OCI-LY1 (cell line): Measurements from ENCODE around the gene SLC38A2.

Experiments used
- H2AFZ ChIP-seq: fragments of 200-600 bp; sonication (generic), shearing (Covaris generic); 2 replicates; pipeline ENCODE4 v1.6.0; 2014; ENCODE audit warnings: antibody characterized with exemption, mild to moderate bottlenecking, low read length
- H3F3A ChIP-seq: fragments of 200-600 bp; sonication (generic), shearing (Covaris generic); 2 replicates; pipeline ENCODE4 v1.6.0; 2014; ENCODE audit warnings: mild to moderate bottlenecking, antibody characterized with exemption, low read length, moderate library complexity; ENCODE audit not compliant: insufficient read depth
- H3K27ac ChIP-seq: fragments of 200-600 bp; sonication (generic); 2 replicates; pipeline ENCODE4 v1.5.1; 2014; ENCODE audit warnings: low read length, mixed run types, mild to moderate bottlenecking, low read depth; ENCODE audit not compliant: poor library complexity, severe bottlenecking
- H3K27me3 ChIP-seq: fragments of 200-600 bp; sonication (generic); 2 replicates; pipeline ENCODE4 v1.6.0; 2014; ENCODE audit warnings: antibody characterized with exemption, mild to moderate bottlenecking, low read length, moderate library complexity; ENCODE audit not compliant: insufficient read depth
- H3K36me3 ChIP-seq: fragments of 200-600 bp; sonication (generic); 2 replicates; pipeline ENCODE4 v1.6.1; 2014; ENCODE audit warnings: mild to moderate bottlenecking, antibody characterized with exemption, low read length, moderate library complexity, mixed read lengths; ENCODE audit not compliant: insufficient read depth
- H3K4me1 ChIP-seq: fragments of 200-600 bp; sonication (generic); 2 replicates; pipeline ENCODE4 v1.5.1; 2014; ENCODE audit warnings: mild to moderate bottlenecking, low read length, moderate library complexity; ENCODE audit not compliant: insufficient read depth, severe bottlenecking
- H3K4me2 ChIP-seq: fragments of 200-600 bp; sonication (generic), shearing (Covaris generic); 2 replicates; pipeline ENCODE4 v1.6.1; 2014; ENCODE audit warnings: low read length
- H3K4me3 ChIP-seq: fragments of 200-600 bp; sonication (generic); 2 replicates; pipeline ENCODE4 v1.5.1; 2014; ENCODE audit warnings: low read length, low read depth, mild to moderate bottlenecking, mixed read lengths; ENCODE audit not compliant: poor library complexity, severe bottlenecking
- H3K79me2 ChIP-seq: fragments of 200-600 bp; shearing (Covaris generic); 2 replicates; pipeline ENCODE4 v1.6.1; 2016; ENCODE audit warnings: mixed run types, low read length, mixed read lengths; ENCODE audit not compliant: insufficient read depth
- H3K9ac ChIP-seq: fragments of 200-600 bp; sonication (generic), shearing (Covaris generic); 2 replicates; pipeline ENCODE4 v1.6.1; 2014; ENCODE audit warnings: mild to moderate bottlenecking, low read length, mixed read lengths
- H3K9me2 ChIP-seq: fragments of 200-600 bp; sonication (generic), shearing (Covaris generic); 2 replicates; pipeline ENCODE4 v1.6.1; 2014; ENCODE audit warnings: low read depth, mild to moderate bottlenecking, low read length, mixed read lengths
- H3K9me3 ChIP-seq: fragments of 200-600 bp; shearing (Covaris generic); 2 replicates; pipeline ENCODE4 v1.6.1; 2014; ENCODE audit warnings: low read length, mixed read lengths
- H4K20me1 ChIP-seq: fragments of 200-600 bp; sonication (generic), shearing (Covaris generic); 2 replicates; pipeline ENCODE4 v1.6.0; 2016; ENCODE audit warnings: mild to moderate bottlenecking, low read length; ENCODE audit not compliant: insufficient read depth
- EZH2 ChIP-seq: fragments of 200-600 bp; sonication (generic), shearing (Covaris generic); IDR thresholded peaks from 2 replicates; pipeline ENCODE4 v1.8.0; 2017; ENCODE audit warnings: borderline replicate concordance, mixed run types, mild to moderate bottlenecking, antibody characterized with exemption, low read length, moderate library complexity, mixed read lengths
- TF ChIP-seq, protein P1 (sequence below): fragments of 200-600 bp; sonication (generic), shearing (Covaris generic); IDR thresholded peaks from 2 replicates; pipeline ENCODE4 v1.5.1; 2017; ENCODE audit warnings: mild to moderate bottlenecking, antibody characterized with exemption, low read length, moderate library complexity, mixed read lengths

The SLC38A2 gene

DNA sequence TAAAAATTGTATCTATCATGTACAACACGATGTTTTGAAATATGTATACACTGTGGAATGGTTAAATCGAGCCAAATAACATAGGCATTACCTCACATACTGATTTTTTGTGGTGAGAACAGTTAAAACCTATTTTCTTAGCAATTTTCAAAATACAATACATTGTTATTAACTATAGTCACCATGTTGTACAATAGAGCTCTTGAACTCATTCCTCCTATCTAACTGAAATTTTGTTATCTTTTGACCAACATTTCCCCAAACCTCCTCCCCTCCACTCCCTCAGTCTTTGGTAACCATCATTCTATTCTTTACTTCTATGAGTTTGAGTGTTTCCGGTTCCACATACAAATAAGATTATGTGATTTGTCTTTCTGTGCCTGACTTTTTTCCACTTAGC lies 6.8 kb upstream of the SLC38A2 start:
- no peaks in the 10 kb centered on the region for H3K9me2 ChIP-seq
- no peak overlapping the region for H3K4me2 ChIP-seq
- no peaks in the 10 kb centered on the region for H3K9me3 ChIP-seq
- H3K4me1 ChIP-seq: peaks cover 12% of the 10 kb centered on the region
- no peak for TF ChIP-seq EZH2
- TF ChIP-seq, protein P1, sequence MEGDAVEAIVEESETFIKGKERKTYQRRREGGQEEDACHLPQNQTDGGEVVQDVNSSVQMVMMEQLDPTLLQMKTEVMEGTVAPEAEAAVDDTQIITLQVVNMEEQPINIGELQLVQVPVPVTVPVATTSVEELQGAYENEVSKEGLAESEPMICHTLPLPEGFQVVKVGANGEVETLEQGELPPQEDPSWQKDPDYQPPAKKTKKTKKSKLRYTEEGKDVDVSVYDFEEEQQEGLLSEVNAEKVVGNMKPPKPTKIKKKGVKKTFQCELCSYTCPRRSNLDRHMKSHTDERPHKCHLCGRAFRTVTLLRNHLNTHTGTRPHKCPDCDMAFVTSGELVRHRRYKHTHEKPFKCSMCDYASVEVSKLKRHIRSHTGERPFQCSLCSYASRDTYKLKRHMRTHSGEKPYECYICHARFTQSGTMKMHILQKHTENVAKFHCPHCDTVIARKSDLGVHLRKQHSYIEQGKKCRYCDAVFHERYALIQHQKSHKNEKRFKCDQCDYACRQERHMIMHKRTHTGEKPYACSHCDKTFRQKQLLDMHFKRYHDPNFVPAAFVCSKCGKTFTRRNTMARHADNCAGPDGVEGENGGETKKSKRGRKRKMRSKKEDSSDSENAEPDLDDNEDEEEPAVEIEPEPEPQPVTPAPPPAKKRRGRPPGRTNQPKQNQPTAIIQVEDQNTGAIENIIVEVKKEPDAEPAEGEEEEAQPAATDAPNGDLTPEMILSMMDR: no peak
- 0 out of 2 replicates have a peak, but pooled peaks cover under 1% of the 10 kb centered on the region for H3F3A ChIP-seq
- no peaks in the 10 kb centered on the region for H4K20me1 ChIP-seq
- H3K9ac ChIP-seq: no peak overlapping the region
- no peak overlapping the region for H3K27ac ChIP-seq
- H2AFZ ChIP-seq: no peak overlapping the region
- H3K36me3 ChIP-seq: no peaks in the 10 kb centered on the region
- no peaks in the 10 kb centered on the region; the same call in 1 of the 2 replicates for H3K27me3 ChIP-seq
- no peak overlapping the region for H3K4me3 ChIP-seq
- H3K79me2 ChIP-seq: no peaks in the 10 kb centered on the region

DNA sequence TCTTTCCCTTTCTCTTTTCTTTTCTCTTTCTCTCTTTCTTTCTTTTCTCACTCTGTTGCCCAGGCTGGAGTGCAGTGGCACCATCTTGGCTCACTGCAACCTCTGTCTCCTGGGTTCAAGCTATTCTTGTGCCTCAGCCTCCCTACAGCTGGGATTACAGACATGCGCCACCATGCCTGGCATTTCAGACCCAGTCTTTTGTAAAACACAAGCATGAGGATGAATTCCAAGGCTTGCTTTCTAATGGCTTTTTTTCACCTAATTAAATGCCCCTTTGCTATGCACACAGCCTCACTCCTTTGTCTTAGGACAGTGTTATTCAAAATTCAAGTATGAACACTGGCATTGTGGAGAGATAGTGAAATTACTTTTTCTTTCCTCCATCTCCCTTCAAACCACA lies 6.0 kb upstream of the SLC38A2 start:
- Histone ChIP-seq H3F3A (no peaks in the 10 kb centered on the region), H3K36me3 (no peaks in the 10 kb centered on the region), H3K4me1 (peaks cover 12% of the 10 kb centered on the region)

DNA sequence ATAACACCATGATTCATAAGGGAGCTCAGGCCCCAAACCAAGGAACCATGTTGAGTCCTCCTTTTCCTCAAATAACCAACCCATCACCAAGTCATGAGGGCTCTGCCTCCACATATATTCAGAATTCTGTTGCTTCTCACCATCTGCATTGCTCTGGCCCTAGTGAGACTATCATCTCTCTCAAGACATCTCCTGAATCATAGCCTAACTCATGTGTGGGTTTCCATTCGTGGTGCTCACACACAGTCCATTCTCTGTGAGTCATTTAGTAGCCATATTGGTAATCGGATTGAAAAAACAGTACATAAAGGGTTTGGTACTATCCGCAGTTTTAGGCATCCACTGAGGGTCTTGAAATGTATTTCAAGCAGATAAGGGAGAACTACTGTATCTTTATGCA lies 5.1 kb upstream of the SLC38A2 start:
- H3K4me1 ChIP-seq: peaks cover 16% of the 10 kb centered on the region
- no peak overlapping the region for H2AFZ ChIP-seq
- no peaks in the 10 kb centered on the region; the same call in 1 of the 2 replicates for H3K27me3 ChIP-seq
- TF ChIP-seq EZH2: no peak
- TF ChIP-seq, protein P1: no peak
- H3K9ac ChIP-seq: no peak overlapping the region
- H3F3A ChIP-seq: no peaks in the 10 kb centered on the region
- no peaks in the 10 kb centered on the region for H3K9me3 ChIP-seq
- H3K4me3 ChIP-seq: no peak overlapping the region
- H4K20me1 ChIP-seq: no peaks in the 10 kb centered on the region
- no peaks in the 10 kb centered on the region for H3K9me2 ChIP-seq
- H3K36me3 ChIP-seq: no peaks in the 10 kb centered on the region
- no peaks in the 10 kb centered on the region for H3K79me2 ChIP-seq
- no peak overlapping the region for H3K4me2 ChIP-seq
- H3K27ac ChIP-seq: no peak overlapping the region

More for the DNA sequence above, 6.0 kb upstream of the SLC38A2 start:
- no peaks in the 10 kb centered on the region; the same call in 1 of the 2 replicates for H3K27me3 ChIP-seq
- no peak overlapping the region for H2AFZ ChIP-seq
- H3K27ac ChIP-seq: no peak overlapping the region
- TF ChIP-seq EZH2: no peak
- TF ChIP-seq, protein P1: no peak
- H3K4me3 ChIP-seq: no peak overlapping the region
- H3K9me3 ChIP-seq: no peaks in the 10 kb centered on the region
- no peaks in the 10 kb centered on the region for H3K9me2 ChIP-seq
- H4K20me1 ChIP-seq: no peaks in the 10 kb centered on the region
- H3K4me2 ChIP-seq: no peak overlapping the region
- H3K9ac ChIP-seq: no peak overlapping the region
- no peaks in the 10 kb centered on the region for H3K79me2 ChIP-seq
